ENCODE measurements around the gene TRAPPC2.

TRAPPC2 gene

DNA sequence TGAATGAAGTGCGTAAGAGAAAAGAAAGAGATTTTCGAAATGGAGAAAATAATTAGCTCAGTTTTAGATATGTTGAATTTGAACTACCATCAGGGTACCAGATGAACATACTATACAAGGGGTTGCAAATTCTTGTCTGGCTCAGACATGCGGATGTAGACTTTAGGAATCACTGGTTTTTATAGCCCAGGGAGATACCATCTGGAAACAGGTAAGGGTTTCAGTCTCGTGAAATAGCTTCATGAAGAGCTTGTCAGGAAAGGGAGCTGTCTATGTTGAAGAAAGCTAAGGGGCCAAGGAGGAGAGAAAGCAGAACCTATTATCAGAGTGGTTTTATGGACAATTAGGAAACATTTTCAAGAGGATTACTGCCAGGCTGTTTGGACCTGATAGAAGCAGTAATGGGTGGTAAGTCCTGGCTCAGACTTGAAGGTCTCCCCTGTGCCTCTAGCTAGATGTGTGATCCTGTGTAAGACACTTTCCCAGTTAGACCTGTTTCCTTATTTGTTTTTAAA lies 38.8 kb downstream of the TRAPPC2 start:
- Histone ChIP-seq H3K27me3 (replicated peaks; ENCODE audit: control insufficient read depth, insufficient read depth, low read length) (no peaks in the 10 kb centered on the region), H3K36me3 (ENCODE audit: control insufficient read depth, insufficient read depth, low read length) (peaks cover 1% of the 10 kb centered on the region; the same call in 1 of the 2 replicates), H3K4me3 (replicated peaks; ENCODE audit: low read depth, low read length) (no peak overlapping the region)
- no peak for DNase-seq (ENCODE audit: extremely low read depth, insufficient read length)
- TF ChIP-seq, protein P1, sequence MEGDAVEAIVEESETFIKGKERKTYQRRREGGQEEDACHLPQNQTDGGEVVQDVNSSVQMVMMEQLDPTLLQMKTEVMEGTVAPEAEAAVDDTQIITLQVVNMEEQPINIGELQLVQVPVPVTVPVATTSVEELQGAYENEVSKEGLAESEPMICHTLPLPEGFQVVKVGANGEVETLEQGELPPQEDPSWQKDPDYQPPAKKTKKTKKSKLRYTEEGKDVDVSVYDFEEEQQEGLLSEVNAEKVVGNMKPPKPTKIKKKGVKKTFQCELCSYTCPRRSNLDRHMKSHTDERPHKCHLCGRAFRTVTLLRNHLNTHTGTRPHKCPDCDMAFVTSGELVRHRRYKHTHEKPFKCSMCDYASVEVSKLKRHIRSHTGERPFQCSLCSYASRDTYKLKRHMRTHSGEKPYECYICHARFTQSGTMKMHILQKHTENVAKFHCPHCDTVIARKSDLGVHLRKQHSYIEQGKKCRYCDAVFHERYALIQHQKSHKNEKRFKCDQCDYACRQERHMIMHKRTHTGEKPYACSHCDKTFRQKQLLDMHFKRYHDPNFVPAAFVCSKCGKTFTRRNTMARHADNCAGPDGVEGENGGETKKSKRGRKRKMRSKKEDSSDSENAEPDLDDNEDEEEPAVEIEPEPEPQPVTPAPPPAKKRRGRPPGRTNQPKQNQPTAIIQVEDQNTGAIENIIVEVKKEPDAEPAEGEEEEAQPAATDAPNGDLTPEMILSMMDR (IDR thresholded peaks at IDR 0.05; ENCODE audit: insufficient read depth, low read length, poor library complexity, severe bottlenecking) = no peak

DNA sequence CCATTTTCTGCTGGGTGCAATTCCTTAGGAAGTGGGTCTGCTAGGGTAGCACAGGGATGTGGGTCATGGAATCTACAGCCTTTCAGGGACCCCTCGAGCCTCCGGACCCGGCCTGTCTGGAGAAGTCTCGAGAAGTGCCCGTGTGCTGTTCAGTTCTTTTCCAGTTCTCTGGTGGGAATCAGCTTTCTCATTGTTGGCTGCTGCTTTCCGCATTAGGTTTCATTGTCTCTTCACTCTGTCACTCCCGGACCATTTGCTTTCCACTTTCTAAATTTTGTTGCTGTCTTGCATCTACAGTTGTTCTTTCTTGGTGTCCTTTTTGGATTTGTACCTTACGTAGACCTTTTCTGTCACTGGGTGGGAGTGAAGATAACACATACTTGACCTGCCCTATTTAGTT lies 39.4 kb downstream of the TRAPPC2 start:
- TF ChIP-seq, protein P1 (IDR thresholded peaks at IDR 0.05; ENCODE audit: insufficient read depth, low read length, poor library complexity, severe bottlenecking) = no peak
- Histone ChIP-seq H3K4me3 (replicated peaks; ENCODE audit: low read depth, low read length) (peak overlapping the region; percentile 13; the same call in 1 of the 2 replicates), H3K36me3 (ENCODE audit: control insufficient read depth, insufficient read depth, low read length) (peaks cover 1% of the 10 kb centered on the region; the same call in 1 of the 2 replicates), H3K27me3 (replicated peaks; ENCODE audit: control insufficient read depth, insufficient read depth, low read length) (no peaks in the 10 kb centered on the region)
- DNase-seq (ENCODE audit: extremely low read depth, insufficient read length) = no peak

DNA sequence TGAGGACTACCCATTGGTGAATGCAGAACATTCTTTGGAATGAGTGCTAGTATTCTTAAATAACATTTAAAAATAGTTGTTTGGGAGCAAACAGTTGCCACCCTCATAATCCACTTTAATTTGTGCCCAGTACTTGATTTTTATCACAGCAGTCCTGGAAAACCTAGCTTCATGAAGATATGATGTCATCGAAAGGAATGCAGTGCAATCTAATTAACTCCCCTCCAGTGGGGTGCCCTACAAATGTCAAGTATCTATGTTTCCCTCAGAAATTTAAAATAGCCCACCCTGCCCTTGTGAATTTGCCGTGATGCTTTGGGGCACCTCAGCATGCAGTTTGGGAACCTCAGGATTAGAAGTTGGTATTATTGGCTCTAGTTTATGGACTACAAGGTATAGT lies 40.1 kb downstream of the TRAPPC2 start:
- TF ChIP-seq, protein P1 (IDR thresholded peaks at IDR 0.05; ENCODE audit: insufficient read depth, low read length, poor library complexity, severe bottlenecking) = no peak
- H3K27me3 ChIP-seq (replicated peaks; ENCODE audit: control insufficient read depth, insufficient read depth, low read length) = no peaks in the 10 kb centered on the region
- H3K4me3 ChIP-seq (replicated peaks; ENCODE audit: low read depth, low read length) = peak overlapping the region; percentile 13; the same call in 1 of the 2 replicates
- peaks cover 1% of the 10 kb centered on the region; the same call in 1 of the 2 replicates for H3K36me3 ChIP-seq (ENCODE audit: control insufficient read depth, insufficient read depth, low read length)
- no peak for DNase-seq (ENCODE audit: extremely low read depth, insufficient read length)

DNA sequence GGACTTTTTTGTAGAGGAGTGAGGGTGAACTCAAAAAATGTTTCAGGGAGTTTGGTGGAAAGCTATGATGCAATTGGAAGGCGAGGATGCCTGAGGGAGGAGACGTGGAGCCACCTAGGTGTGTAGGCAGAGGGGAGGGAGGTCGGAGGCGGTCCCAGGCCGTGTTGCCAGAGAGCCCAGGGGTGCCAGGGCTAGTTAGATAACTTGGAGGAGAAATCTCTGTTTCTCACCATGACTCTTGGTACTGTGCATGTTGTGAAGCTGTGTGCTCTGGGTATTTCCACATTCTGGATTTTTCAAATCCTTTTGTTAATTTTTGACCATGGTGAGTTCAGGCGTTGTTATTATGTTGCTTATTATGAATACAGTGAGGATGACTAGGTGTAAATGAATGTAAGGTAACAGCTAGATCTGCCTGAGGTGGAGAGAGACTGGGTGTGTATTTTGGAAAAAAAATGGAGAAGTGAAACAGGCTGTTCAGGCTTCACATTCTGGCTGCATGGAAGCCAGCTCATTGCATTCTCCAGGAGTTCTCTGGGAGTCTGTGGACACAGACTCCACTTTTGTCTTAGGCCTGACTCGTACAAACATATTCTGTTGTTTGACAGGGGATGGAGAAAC lies 41.0 kb downstream of the TRAPPC2 start:
- peaks cover 1% of the 10 kb centered on the region; the same call in 1 of the 2 replicates for H3K36me3 ChIP-seq (ENCODE audit: control insufficient read depth, insufficient read depth, low read length)
- TF ChIP-seq, protein P1 (IDR thresholded peaks at IDR 0.05; ENCODE audit: insufficient read depth, low read length, poor library complexity, severe bottlenecking) = no peak
- no peaks in the 10 kb centered on the region for H3K27me3 ChIP-seq (replicated peaks; ENCODE audit: control insufficient read depth, insufficient read depth, low read length)
- peak overlapping the region; percentile 72 for H3K4me3 ChIP-seq (replicated peaks; ENCODE audit: low read depth, low read length)
- DNase-seq (ENCODE audit: extremely low read depth, insufficient read length) = no peak

DNA sequence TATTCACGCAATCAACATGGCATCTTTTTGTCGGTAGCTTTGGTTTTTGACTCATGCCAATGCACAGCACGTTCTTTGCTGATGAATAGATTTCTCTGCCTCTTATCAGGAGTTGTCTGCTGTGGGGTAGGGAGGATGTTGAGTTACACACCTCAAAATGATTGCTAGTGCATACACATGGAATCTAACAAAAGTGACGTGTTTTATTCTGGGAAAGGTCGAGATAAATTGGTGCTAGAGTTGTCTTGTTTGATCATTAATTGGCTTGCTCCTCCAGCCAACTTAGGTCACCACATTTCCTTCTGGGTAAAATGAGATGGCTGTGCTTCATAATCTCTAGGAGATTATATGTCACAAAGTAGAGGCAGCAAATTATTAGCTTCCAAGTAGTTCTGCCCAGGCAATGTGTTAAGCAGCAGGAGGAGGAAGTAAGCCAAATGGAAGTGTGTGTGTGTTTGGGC lies 41.6 kb downstream of the TRAPPC2 start:
- Histone ChIP-seq H3K4me3 (replicated peaks; ENCODE audit: low read depth, low read length) (peak overlapping the region; percentile 72), H3K36me3 (ENCODE audit: control insufficient read depth, insufficient read depth, low read length) (peaks cover 1% of the 10 kb centered on the region; the same call in 1 of the 2 replicates), H3K27me3 (replicated peaks; ENCODE audit: control insufficient read depth, insufficient read depth, low read length) (no peaks in the 10 kb centered on the region)
- TF ChIP-seq, protein P1 (IDR thresholded peaks at IDR 0.05; ENCODE audit: insufficient read depth, low read length, poor library complexity, severe bottlenecking) = no peak
- DNase-seq (ENCODE audit: extremely low read depth, insufficient read length) = no peak

All from GM06990 (cell line).